ENCODE data around the gene CCDC171. TPM values are rescaled to one million over a fixed set of nuclear protein-coding genes. Genes with fewer than 3 reads are reported as not detected.
"Not testable (repeated sequence)": the region's sequence is repeated elsewhere in the genome, so short reads cannot be mapped to it uniquely, and the experiment has no call there.

The CCDC171 gene
- polyA plus RNA-seq, 12 donors, result 1.6 to 5.0 (median 2.9) TPM; not detected in 1

DNA sequence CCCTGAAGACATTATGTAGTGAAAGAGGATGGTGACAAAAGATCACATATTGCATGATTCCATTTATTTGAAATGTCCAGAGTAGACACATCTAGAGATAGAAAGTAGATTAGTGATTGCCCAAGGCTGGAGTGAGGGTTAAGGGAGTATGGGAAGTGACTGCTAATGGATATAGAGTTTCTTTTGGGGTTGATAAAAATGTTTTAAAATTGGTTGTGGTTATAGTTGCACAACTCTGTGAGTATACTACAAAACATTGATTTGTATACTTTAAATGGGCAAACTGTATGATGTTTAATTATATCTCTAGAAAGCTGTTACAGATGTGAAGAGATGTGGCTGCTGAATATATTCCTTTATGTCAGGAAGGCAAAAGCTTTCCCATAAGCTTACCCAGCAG, 202.8 kb downstream of the CCDC171 start:
- DNase-seq, result no peak

DNA sequence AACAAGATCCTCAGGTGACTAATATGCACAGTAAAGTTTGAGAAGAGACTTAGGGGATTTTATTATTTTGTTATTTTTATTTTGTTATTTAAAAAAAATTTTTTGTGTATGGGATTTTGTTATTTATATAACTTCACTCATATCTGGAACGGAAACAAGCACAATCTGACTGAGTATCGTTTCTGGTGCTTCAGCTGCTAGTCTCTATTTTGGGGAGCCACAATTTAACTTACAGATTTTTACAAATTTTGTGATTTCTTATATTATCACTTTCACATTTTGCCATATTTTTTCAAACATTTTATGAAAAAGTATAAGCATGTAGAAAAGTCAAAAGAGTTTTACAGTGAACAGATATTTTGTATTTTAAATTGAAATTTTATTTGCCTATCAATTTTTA, 208.7 kb downstream of the CCDC171 start:
- DNase-seq, result no peak

DNA sequence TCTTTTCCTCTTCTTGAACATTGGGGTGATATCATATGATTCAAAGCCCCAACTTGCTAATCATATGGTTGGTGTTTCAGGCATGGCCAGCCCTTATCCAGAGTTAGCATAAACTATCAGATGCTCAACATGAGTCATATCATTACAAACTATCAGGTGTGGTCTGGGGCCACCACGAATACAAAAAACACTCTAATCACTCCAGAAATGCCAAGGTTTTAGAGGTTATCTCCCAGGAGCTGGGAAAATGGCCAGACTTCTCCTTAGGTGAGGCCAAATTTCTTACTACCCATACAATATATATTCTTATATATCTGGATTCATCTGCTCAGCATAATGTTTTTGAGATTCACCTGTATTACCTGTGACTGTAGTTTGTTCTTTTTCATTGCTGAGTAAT, 210.5 kb downstream of the CCDC171 start:
- no peak for DNase-seq

DNA sequence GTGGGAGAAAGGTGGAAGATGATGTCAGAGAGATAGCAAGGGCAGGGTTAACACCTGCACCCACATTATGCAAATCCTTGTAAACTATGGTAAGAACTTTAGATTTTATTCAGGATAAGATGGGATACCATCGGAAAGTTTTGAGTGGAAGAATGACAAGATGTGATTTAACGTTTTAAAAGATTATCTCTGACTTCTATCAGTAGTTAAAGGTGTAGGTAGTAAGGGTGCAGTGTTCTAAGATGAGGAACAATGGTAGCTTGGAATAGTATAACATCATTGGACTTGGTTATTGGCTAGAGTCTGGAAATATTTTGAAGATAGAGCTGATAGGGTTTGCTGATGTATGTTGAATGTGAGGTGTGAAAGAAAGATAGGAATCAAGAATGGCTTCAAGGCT, 211.3 kb downstream of the CCDC171 start:
- no peak for DNase-seq

DNA sequence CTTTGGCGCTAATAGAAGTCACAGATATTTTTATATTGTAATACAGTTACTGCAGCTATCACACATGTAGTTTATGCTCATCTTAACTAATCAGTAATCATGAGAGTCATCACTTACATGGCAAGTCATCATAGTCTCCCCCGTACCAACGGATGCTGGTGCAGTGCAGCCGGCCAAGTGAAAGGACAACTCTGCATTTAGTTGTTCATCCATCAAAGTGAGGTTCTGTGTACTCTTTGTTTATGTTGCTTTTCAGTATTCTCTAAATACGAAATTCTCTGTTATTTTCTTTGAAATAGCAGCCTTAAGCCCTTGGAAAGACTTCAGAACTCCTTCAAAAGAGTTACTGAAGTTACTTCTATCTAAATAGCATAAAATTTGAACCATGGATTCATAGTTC, 216.7 kb downstream of the CCDC171 start:
- DNase-seq, result no peak

DNA sequence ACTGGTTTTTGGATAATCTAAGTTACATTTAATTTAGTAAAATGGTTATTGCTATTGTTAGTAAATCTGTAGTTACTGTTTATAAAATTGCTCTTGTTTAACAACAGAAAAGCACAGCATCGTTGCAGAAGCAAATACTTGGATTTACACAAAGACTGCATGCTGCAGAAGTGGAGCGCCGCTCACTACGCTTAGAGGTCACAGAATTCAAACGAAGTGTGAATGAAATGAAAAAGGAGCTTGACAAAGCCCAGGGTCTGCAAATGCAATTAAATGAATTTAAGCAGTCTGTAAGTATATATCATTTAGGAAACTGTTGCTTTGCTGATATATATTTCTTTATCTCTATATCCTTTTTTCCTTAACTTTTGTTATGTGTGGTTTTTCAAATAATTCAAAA, 226.0 kb downstream of the CCDC171 start:
- no peak for DNase-seq

DNA sequence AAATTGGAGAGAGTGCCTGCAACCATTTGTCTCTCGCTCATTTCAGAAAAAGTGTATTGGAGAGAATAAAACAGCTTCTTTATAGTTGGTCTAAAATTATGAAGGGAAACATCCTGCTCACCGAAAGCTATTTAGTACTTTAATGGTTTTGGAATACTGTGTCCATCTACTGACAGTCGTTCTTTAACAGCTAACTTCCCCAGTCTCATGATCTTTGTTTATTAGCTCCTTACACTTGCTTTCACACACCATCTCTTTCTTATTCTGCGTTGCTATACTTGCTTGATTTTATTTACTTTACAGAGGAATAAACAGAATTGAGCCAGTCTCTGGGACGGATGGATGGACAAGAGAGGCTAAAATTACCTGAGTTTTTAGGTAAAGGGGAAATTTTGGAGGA, 229.3 kb downstream of the CCDC171 start:
- DNase-seq, result no peak

DNA sequence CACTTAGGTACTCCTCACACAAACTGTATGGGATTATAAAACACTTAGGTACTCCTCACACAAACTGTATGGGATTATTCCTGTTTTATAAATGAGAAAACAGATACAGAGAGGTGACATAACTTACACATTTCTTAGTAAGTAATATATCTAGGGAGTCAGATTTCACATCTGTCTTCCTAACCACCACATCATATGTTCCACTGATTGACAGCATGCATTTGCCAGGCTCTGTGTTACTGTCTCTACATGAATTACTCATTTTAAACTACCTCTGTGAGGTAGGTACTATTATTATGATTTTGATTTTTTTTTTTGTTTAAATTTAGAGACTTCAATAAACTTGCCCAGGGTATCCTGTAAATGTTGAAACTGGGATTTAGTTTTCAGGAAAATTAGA, 232.7 kb downstream of the CCDC171 start:
- no peak for DNase-seq

DNA sequence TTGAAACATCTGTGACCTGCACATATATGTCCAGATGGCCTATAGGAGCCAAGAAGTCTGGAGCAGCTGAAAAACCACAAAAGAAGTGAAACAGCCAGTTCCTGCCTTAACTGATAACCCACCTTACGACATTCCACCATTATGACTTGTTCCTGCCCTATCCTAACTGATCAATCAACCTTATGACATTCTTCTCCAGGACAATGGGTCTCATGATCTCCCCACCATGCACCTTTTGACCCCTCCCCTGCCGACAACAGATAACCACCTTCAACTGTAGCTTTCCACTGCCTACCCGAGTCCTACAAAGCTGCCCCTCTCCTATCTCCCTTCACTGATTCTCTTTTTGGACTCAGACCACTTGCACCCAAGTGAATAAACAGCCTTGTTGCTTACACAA, 233.8 kb downstream of the CCDC171 start:
- DNase-seq, result no peak

DNA sequence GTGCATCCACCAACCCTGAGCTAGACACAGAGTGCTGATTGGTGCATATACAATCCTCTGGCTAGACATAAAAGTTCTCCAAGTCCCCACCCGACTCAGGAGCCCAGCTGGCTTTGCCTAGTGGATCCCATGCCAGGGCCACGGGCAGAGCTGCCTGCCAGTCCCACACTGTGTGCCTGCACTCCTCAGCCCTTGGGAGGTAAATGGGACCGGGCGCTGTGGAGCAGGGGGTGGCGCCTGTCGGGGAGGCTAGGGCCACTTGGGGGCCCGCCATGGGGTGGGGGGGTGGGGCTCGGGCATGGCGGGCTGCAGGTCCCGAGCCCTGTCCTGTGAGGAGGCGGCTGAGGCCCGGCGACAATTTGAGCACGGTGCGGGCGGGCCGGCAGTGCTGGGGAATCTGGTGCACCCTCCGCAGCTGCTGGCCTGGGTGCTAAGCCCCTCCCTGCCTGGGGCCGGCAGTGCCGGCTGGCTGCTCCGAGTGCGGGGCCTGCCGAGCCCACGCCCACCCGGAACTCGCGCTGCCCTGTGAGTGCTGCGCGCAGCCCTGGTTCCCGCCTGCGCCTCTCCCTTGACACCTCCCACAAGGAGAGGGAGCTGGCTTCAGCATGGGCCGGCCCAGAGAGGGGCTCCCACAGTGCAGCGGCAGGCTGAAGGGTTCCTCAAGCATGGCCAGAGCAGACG, 257.5 kb downstream of the CCDC171 start:
- DNase-seq, result not testable (repeated sequence)

DNA sequence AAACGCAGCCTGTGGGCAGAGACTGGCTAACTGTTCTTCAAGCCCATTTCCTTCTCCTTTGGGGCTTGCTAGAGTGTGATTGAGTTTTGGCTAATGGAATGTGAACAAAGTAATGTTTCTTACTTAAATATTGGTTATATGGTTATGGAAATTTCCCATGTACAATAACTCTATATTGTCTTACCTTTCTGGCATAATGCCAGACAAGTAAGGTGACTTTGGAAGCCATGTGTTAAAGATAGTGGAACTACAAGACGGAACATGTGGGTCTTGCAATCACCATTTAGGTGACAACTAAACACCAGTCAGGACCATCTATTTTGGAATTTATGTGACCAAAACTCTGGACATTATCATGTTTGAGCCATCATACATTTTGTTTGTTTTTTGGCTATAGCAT, 260.2 kb downstream of the CCDC171 start:
- DNase-seq, result no peak

DNA sequence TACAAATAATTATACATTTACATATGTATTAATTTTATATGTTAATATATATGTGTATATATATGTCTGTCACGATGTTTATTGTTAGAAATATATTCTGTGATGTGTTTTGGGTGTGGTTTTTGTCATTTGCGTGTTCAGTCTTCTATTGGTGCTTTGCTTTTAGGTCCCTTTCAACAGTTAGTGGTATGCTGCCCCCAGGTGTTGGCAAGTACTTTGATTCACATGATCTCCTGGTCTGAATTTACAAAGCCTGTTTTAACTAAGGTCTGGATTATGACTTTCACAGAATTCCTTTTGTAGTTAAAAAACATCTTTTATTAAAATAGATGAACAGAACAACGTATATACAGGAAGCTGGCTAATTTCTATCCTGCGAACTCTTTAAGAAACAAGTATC, 271.5 kb downstream of the CCDC171 start:
- DNase-seq, result no peak

DNA sequence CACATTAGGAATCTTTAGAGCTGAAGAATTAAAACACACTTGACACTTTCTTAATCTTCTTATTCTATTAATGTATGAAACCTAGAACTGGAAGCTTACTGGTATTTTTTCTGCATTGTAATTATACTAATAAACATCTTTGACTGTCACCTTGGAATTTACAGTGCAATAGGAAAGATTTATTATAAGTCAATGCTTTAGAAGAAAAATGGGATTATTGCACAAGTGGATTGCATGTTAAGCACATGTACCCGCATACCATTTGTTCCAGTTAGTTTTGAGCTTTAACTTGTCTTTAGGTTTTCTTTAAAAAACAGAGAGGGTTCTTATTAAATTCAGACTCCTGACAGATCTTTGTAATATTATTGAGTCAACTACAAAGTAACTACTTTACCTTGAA, 278.5 kb downstream of the CCDC171 start:
- DNase-seq, result no peak

DNA sequence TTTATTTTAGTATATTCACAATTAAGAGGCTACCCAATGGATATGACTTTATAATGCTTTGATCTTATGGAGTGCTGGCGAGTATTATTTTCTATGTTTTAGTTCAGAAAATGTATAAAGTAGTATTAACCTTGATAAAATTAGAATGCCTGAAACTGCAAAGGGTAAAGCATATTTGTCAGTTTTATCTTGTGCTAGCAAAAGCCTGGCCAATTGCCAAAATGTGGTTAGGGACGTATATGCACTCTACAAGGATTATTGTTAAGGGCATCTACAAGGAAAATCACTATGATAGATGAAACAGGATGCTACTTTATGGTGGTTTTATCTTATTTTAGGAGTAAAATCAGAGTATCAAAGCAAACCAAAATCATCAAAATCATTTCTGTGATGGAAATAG, 281.7 kb downstream of the CCDC171 start:
- DNase-seq, result no peak

DNA sequence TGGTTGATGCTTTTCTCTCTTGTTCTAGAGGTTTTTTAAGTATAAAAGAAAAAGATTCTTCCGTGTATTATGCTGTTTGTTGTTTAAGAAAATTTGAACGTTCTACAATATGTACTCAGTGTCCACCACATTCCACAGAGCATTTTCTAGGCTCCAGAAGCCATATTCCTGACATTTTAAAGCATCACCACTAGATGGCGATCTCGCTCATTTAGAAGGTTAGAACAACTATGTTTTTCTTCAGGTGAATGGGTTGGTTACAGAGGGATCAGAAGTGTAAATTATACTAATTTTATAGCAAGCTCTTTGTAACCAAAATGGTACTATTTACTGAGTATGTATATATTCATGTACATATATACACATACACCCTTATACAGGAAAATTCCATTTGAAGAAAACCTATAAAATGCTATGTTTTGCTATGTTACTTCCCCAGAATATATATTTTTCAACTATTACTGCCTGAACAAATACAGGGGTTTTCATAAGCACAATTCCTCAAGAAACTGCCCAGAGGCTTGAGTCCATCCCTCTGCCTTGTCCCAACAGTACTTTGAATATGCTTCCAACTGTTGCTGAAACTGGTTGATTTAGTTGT, 284.3 kb downstream of the CCDC171 start:
- peak; percentile 51 for DNase-seq

DNA sequence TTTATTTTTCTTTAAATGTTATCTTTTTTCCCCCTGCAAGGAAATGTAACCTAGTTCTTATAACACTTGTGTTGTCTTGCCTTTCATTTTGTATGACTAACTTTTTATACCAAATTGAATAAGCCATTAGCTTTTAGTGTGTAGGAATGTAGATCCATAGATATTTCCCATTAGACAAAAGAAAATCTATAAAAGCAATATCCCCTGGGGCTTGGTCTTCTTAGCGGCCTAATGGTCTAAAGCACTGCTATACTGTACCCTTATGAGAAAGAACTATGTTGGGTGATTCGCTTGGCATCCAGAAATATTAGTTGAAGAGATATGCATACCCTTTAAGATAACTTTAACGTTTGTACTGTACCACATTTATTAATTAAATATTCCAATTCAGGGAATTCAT, 289.2 kb downstream of the CCDC171 start:
- no peak for DNase-seq

DNA sequence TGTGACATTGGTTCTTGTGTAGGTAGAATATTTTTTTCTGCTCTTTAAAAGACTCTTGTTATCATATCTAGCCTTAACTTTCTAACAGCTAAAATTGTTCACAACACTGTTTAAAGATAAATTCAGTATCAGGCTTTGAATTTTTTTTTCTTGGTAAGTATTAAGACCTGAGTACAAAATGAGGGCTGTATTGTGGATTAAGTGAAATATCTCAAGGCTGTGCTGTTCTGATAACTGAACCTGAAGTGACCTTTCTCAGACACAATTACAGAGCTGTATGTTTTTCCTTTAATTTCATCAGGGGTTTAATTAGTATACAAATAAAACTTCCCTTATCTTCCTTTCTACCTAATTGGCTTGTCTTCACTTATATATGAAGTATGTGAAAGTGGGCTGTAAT, 290.5 kb downstream of the CCDC171 start:
- no peak for DNase-seq

DNA sequence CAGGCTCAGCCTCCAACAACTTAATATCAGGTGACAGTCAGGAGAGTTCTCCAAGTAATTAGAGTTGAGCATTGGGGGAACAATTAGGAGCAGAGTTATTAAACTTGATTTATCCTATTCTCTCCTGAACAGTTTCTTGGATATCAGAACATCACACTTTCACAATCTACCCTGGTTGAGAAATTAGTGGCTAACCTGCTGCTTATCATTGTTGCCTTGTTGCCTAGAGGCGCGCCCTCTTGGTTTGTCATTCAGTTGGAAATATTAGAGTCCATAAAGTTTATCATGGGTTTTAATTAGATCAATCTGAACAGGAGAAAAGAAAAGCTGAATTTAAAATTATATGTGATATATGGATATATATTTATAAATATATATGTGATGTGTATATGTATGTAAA, 291.1 kb downstream of the CCDC171 start:
- no peak for DNase-seq

DNA sequence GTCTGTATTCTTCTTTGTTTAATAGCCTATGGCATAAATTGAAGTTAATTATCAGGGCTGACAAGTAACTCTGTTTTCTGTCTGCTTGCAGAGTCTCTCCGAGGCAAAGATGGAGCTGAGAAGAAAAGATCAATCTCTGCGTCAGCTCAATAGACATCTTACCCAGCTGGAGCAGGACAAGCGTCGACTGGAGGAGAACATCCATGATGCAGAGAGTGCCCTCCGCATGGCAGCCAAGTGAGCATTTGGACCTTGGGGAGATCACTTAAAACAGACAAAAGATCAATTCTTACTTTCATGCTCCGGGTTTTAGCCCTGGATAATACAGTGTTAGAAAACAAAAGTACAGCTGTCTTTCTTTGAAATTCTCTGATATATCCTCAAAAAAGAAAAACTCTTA, 293.8 kb downstream of the CCDC171 start:
- no peak for DNase-seq

DNA sequence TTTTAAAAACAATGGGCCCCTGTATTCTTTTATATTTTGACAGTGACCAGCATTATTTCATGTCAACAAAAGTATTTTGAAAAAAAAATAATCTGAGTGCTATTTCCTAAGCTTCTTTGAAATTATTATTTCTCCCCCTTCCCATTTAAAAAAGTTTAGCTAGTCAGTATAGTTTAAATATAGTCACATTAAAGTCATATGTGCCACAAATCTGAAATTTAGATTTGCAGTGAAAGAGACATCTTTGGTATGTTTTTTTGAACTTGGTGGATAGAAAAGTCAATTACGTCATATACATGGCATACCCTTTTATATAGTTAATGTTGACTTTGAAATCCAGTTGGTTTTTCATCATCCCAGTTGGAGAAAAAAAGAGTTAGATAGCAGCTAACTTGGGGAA, 297.0 kb downstream of the CCDC171 start:
- DNase-seq, result no peak

DNA sequence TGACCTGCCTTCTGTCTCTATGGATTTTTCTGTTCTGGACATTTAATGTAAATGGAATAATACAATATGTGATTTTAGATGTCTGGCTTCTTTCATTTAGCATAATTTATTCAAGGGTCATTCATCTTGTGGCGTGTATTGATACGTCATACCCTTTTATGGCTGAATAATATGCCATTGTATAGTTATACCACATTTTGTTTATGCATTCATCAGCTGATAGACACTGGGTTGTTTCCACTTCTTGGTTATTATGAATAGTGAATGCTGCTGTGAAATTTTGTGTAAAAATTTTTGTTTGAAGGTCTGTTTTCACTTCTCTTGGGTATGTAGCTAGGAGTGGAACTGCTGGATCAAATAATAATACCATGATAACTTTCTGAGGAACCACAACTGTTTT, 298.9 kb downstream of the CCDC171 start:
- no peak for DNase-seq

DNA sequence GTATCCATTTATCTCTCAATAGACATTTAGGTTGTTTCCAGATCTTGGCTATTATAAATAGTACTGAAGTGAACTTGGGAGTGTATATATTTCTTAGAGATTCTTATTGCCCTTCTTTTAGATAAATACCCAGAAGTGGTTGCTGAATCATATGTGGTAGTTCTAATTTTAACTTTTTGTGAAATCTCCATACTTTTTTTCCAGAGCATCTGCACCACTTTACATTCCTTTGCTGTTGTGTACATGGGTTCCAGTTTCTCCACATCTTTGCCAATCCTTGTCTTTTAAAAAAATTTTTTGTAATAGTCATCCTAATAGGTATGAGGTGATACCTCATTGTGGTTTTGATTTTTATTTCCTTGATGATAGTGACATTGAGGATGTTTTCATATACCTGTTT, 303.7 kb downstream of the CCDC171 start:
- DNase-seq, result no peak

DNA sequence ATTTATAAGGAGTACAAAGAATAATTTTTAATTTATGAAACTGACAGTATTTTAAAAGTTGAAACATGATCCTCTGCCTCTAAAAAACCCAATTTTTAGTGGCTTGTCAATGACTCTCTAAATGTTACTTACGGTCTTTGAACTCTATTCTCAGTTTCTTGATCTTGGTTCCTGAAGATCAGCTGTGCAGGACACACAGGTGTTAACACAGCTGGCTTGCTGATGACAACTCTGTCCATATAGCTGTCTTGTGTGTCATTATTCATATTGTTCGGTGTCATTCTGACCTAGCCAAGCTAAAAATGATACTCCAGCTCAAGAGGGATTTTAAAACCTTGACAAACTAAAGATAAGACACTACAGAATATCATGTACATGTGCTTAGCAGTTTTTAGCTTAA, 314.5 kb downstream of the CCDC171 start:
- DNase-seq, result no peak

DNA sequence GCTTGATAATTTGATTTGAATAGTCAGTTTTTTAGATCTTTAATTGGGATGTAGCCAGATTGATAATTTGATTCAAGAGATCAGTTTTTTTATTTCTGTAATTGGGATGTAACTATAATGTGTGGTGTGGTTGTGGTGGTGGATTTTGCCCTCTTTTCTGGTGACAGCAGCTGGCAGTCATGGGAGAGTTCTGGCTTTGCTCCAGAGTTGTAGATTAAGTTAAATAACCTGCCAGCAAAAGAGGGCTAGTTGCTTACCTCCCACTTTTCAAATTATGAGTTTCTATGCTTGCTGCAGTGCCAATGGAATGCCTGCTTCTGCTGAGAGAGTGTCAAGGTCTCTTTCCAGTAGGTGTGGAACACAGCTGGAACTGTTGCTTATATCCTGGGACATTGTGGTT, 315.1 kb downstream of the CCDC171 start:
- DNase-seq, result no peak

All from muscle of arm (tissue), 12 donors.